Lower leg skin (tissue), 4 donors: Measurements from ENCODE around the gene MYO3A. TPM values are rescaled to one million over a fixed set of nuclear protein-coding genes. Genes with fewer than 3 reads are reported as not detected.

Experiments
- DNase-seq, 2 donors: peaks; one replicate each; pipeline ENCODE4 v3.0.0-alpha.2; 2019; ENCODE audit warnings: low spot score in 2 of 2
- H3K4me3 ChIP-seq: fragments of 200-600 bp; sonication (generic); 2 replicates; pipeline ENCODE4 v1.5.1; 2017; ENCODE audit warnings: mild to moderate bottlenecking, low read depth; ENCODE audit not compliant: poor library complexity, severe bottlenecking
- POLR2A ChIP-seq, 2 donors: fragments of 450-650 bp; IDR thresholded peaks; one replicate each; pipeline ENCODE4 v1.6.1; 2016 to 2017; ENCODE audit warnings: antibody characterized with exemption in 2 of 2, mild to moderate bottlenecking in 1 of 2, moderate library complexity in 1 of 2
- WGBS, 2 donors: methylation state at CpG; one replicate each; pipeline ENCODE4 v1.1.5; 2018; 5-methylcytosine and 5-hydroxymethylcytosine counted together
- intact Hi-C: fragments of 100-400 bp; cut with DNase I; formaldehyde crosslinking; loops from one replicate; pipeline ENCODE4 v1.15.0; 2023; ENCODE audit warnings: low total_unique reads
- total RNA-seq, 4 donors: library from RNA; depleted of rRNA; stranded (reverse); fragments of >200 nt; gene quantifications; one replicate each; pipeline ENCODE4 v1.1.0, GENCODE V29; 2016
- TF ChIP-seq, protein P1 (sequence below), 3 donors: fragments of 450-650 bp; IDR thresholded peaks; one replicate each; pipeline ENCODE4 v1.5.1; 2016; ENCODE audit warnings: antibody characterized with exemption in 3 of 3, mild to moderate bottlenecking in 3 of 3, moderate library complexity in 2 of 3

Gene MYO3A
- total RNA-seq, 4 donors from 2014 or later: 2.0 to 7.6 (median 3.1) TPM

DNA sequence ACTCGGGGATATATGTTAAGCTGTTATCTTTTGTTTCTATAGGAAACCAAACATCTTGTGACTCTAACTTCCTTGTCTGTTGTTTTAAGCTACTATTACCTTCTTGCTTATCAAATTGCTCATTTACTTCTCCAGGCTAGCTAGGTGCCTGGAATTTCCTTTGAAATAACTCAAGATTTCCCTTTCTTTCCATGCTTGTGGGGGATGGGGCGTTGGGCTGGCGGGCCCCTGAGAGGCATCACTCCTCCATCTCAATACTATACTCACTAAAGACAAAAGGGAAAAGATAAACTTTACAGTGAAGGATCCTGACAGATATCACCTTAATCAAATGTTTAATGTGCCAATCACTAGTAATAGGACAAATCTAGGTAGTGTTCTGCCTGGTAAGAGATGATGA lies 34.7 kb upstream of the MYO3A start:
- no peak for DNase-seq
- intact Hi-C loops: no loop called here
- WGBS, 2 donors: 77 to 81% methylated on average over 3 of the region's 3 CpGs

GRCh38 chr10:25901199-25901598 lies 32.8 kb upstream of the MYO3A start:
- DNase-seq: no peak
- TF ChIP-seq, protein P1, sequence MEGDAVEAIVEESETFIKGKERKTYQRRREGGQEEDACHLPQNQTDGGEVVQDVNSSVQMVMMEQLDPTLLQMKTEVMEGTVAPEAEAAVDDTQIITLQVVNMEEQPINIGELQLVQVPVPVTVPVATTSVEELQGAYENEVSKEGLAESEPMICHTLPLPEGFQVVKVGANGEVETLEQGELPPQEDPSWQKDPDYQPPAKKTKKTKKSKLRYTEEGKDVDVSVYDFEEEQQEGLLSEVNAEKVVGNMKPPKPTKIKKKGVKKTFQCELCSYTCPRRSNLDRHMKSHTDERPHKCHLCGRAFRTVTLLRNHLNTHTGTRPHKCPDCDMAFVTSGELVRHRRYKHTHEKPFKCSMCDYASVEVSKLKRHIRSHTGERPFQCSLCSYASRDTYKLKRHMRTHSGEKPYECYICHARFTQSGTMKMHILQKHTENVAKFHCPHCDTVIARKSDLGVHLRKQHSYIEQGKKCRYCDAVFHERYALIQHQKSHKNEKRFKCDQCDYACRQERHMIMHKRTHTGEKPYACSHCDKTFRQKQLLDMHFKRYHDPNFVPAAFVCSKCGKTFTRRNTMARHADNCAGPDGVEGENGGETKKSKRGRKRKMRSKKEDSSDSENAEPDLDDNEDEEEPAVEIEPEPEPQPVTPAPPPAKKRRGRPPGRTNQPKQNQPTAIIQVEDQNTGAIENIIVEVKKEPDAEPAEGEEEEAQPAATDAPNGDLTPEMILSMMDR (IDR thresholded peaks at IDR 0.05): no peak
- TF ChIP-seq POLR2A (IDR thresholded peaks at IDR 0.05): no peak
- H3K4me3 ChIP-seq: no peak overlapping the region
- intact Hi-C loops: no loop called here
- WGBS, 2 donors: 88 to 94% methylated on average over 4 of the region's 4 CpGs

More for the DNA sequence above, 34.7 kb upstream of the MYO3A start:
- TF ChIP-seq, protein P1 (IDR thresholded peaks at IDR 0.05): no peak
- TF ChIP-seq POLR2A (IDR thresholded peaks at IDR 0.05): no peak
- no peak overlapping the region for H3K4me3 ChIP-seq

DNA sequence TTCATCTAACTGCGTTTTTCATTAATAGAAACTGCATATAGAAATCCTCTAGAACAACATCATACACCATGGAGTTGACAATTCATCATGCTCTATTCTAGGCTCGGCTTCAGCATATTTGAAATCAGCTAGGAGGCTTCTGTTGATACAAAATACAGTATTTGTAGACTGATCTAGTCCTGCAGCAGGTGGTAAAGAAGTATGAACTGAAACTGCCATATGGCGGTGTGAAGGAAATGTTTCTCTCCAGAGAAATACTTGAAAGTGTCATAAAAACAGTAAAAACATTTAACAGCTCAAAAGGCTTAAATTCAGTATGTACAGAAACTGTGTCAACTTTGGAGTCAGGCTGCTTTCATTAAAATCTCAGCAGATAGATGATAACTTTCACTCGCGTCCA lies 32.0 kb upstream of the MYO3A start:
- 83 to 86% methylated on average over 5 of the region's 5 CpGs for WGBS, 2 donors
- intact Hi-C loops: no loop called here
- TF ChIP-seq POLR2A (IDR thresholded peaks at IDR 0.05): no peak
- TF ChIP-seq, protein P1 (IDR thresholded peaks at IDR 0.05): no peak
- no peak overlapping the region for H3K4me3 ChIP-seq
- no peak for DNase-seq

- intact Hi-C loops: no loop called here
- 46 to 64% methylated on average over 4 of the region's 4 CpGs for WGBS, 2 donors
- no peak overlapping the region for H3K4me3 ChIP-seq
- TF ChIP-seq POLR2A (IDR thresholded peaks at IDR 0.05): no peak
- TF ChIP-seq, protein P1 (IDR thresholded peaks at IDR 0.05): no peak
- DNase-seq: no peak
Observed at GRCh38 chr10:25907261-25907660, 26.8 kb upstream of the MYO3A start.

DNA sequence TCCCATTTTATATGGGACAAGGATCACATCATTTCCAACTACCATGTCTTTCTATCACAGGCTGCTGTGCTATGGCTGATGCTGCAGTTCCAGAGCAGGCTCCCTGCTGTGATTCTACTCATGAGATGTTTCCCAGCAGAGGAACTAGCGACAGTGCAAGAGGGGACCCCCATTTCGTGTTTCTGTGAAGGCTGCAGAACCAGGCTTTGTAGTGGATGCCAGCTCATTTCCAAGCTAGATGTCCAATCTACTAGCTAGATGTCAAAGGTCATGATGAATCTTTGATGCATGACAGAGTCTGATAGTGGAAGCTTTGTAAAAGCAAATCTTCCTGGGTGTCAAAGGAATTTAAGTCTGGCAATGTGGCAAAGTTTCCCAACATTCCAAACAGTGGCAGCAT lies 21.2 kb upstream of the MYO3A start:
- 19 to 60% methylated on average over 2 of the region's 2 CpGs for WGBS, 2 donors
- intact Hi-C loops: no loop called here

DNA sequence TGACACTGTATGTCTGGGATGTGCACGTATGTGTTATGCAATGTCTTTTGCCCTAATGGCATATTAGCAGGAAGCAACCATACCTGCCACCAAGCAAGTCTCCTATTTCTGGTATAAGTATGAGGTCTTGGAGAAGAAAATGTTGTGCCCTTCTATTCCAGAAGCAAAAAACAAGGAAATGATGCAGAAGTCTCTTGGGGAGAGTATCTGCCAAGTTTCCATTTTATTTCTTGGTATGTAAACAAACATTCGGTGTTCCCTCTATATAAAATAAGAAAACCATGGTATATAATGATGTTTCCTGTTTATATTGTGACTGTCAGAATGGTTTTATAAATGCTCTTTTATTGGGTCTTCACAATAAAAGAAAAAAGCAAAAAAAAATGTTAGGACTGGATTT lies 19.3 kb upstream of the MYO3A start:
- H3K4me3 ChIP-seq: no peak overlapping the region
- WGBS, 2 donors: 46 to 52% methylated on average over 2 of the region's 2 CpGs
- TF ChIP-seq POLR2A (IDR thresholded peaks at IDR 0.05): no peak
- TF ChIP-seq, protein P1 (IDR thresholded peaks at IDR 0.05): no peak
- intact Hi-C loops: no loop called here
- DNase-seq: no peak

More for the DNA sequence above, 21.2 kb upstream of the MYO3A start:
- TF ChIP-seq, protein P1 (IDR thresholded peaks at IDR 0.05): no peak
- TF ChIP-seq POLR2A (IDR thresholded peaks at IDR 0.05): no peak
- DNase-seq: no peak
- no peak overlapping the region for H3K4me3 ChIP-seq
